ENCODE data around the gene NT5C1A. TPM values are rescaled to one million over a fixed set of nuclear protein-coding genes. Genes with fewer than 3 reads are reported as not detected.

NT5C1A gene
- total and polyA plus RNA-seq, 2 experiments from 2014 or later = not detected

GRCh38 chr1:39615086-39615673, 56.7 kb downstream of the NT5C1A start:
- H3K4me2 ChIP-seq (ENCODE audit: unreplicated experiment) = no peak overlapping the region
- H3K9me3 ChIP-seq (ENCODE audit: low read depth) = no peaks in the 10 kb centered on the region
- H3K4me1 ChIP-seq (ENCODE audit: insufficient read depth) = no peaks in the 10 kb centered on the region
- WGBS, 2 experiments (ENCODE audit: low coverage in 1 of 2, low lambda C conversion rate in 2 of 2, missing lambda C conversion rate in 2 of 2) = 65 to 67% methylated on average over 8 of the region's 8 CpGs
- H3K4me3 ChIP-seq = no peak overlapping the region
- in situ Hi-C loops (cut with MboI) = loop anchor here (5.0 kb wide), 1 partner anchor 37 kb away; no protein-coding TSS in a partner anchor
- TF ChIP-seq EZH2 (IDR thresholded peaks at IDR 0.05; ENCODE audit: insufficient read depth, poor library complexity, severe bottlenecking) (no peak), EZH2phosphoT487 (IDR thresholded peaks at IDR 0.05; ENCODE audit: insufficient read depth, low read depth) (no peak)
- DNase-seq = no peak
- no peaks in the 10 kb centered on the region for H4K20me1 ChIP-seq (ENCODE audit: insufficient read depth)
- no peaks in the 10 kb centered on the region for H3K79me2 ChIP-seq (ENCODE audit: insufficient read depth)
- H3K36me3 ChIP-seq (ENCODE audit: low read depth) = no peaks in the 10 kb centered on the region
- no peak overlapping the region for H2AFZ ChIP-seq
- H3F3A ChIP-seq (ENCODE audit: insufficient read depth) = no peaks in the 10 kb centered on the region
- no peaks in the 10 kb centered on the region for H3K9me2 ChIP-seq (ENCODE audit: insufficient read depth)
- no peak overlapping the region for H3K9ac ChIP-seq
- no peak overlapping the region for H3K27ac ChIP-seq
- no peaks in the 10 kb centered on the region; the same call in 1 of the 2 replicates for H3K27me3 ChIP-seq (replicated peaks; ENCODE audit: insufficient read depth)

DNA sequence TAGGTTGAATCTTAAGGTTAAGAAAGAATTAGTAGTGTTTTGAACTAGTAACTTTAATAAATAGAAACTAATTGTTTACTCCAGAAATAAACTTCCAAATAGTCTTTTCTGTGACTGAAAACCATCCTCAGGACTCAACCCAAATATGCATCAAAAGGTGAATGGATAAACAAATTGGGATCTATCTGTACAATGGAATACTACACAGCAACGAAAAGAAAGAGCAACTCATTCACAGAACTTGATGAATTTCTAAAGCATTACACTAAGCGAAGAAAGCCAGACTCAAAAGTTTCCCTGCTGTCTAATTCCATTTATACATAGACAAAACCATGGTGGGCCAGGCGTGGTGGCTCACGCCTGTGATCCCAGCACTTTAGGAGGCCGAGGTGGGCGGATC, 57.4 kb downstream of the NT5C1A start:
- 68 to 80% methylated on average over 6 of the region's 6 CpGs for WGBS, 2 experiments (ENCODE audit: low coverage in 1 of 2, low lambda C conversion rate in 2 of 2, missing lambda C conversion rate in 2 of 2)
- in situ Hi-C loops (cut with MboI) = no loop called here
- no peak overlapping the region for H3K4me2 ChIP-seq (ENCODE audit: unreplicated experiment)

GRCh38 chr1:39613250-39613649, 58.7 kb downstream of the NT5C1A start:
- in situ Hi-C loops (cut with MboI) = no loop called here
- Histone ChIP-seq H3K9me3 (ENCODE audit: low read depth) (no peaks in the 10 kb centered on the region), H3K36me3 (ENCODE audit: low read depth) (no peaks in the 10 kb centered on the region), H3K4me1 (ENCODE audit: insufficient read depth) (no peaks in the 10 kb centered on the region), H3K27ac (no peak overlapping the region), H3K9ac (no peak overlapping the region), H3K79me2 (ENCODE audit: insufficient read depth) (no peaks in the 10 kb centered on the region), H2AFZ (no peak overlapping the region), H3K4me2 (ENCODE audit: unreplicated experiment) (no peak overlapping the region), H3K27me3 (replicated peaks; ENCODE audit: insufficient read depth) (no peaks in the 10 kb centered on the region), H3F3A (ENCODE audit: insufficient read depth) (no peaks in the 10 kb centered on the region), H4K20me1 (ENCODE audit: insufficient read depth) (no peaks in the 10 kb centered on the region), H3K4me3 (no peak overlapping the region), H3K9me2 (ENCODE audit: insufficient read depth) (no peaks in the 10 kb centered on the region)
- 95 to 96% methylated on average over 6 of the region's 6 CpGs for WGBS, 2 experiments (ENCODE audit: low coverage in 1 of 2, low lambda C conversion rate in 2 of 2, missing lambda C conversion rate in 2 of 2)
- TF ChIP-seq EZH2phosphoT487 (IDR thresholded peaks at IDR 0.05; ENCODE audit: insufficient read depth, low read depth) = no peak
- no peak for TF ChIP-seq EZH2 (IDR thresholded peaks at IDR 0.05; ENCODE audit: insufficient read depth, poor library complexity, severe bottlenecking)
- DNase-seq = peak; percentile 15

More for the DNA sequence above, 57.4 kb downstream of the NT5C1A start:
- H3K9ac ChIP-seq = no peak overlapping the region
- H3K27ac ChIP-seq = no peak overlapping the region
- TF ChIP-seq EZH2 (IDR thresholded peaks at IDR 0.05; ENCODE audit: insufficient read depth, poor library complexity, severe bottlenecking) (no peak), EZH2phosphoT487 (IDR thresholded peaks at IDR 0.05; ENCODE audit: insufficient read depth, low read depth) (no peak)
- H3K36me3 ChIP-seq (ENCODE audit: low read depth) = no peaks in the 10 kb centered on the region
- no peaks in the 10 kb centered on the region for H4K20me1 ChIP-seq (ENCODE audit: insufficient read depth)
- no peaks in the 10 kb centered on the region for H3K9me2 ChIP-seq (ENCODE audit: insufficient read depth)
- H3F3A ChIP-seq (ENCODE audit: insufficient read depth) = no peaks in the 10 kb centered on the region
- no peaks in the 10 kb centered on the region for H3K9me3 ChIP-seq (ENCODE audit: low read depth)
- H3K4me3 ChIP-seq = no peak overlapping the region
- no peaks in the 10 kb centered on the region for H3K4me1 ChIP-seq (ENCODE audit: insufficient read depth)
- no peaks in the 10 kb centered on the region for H3K79me2 ChIP-seq (ENCODE audit: insufficient read depth)
- no peak overlapping the region for H2AFZ ChIP-seq
- DNase-seq = no peak
- no peaks in the 10 kb centered on the region; the same call in 1 of the 2 replicates for H3K27me3 ChIP-seq (replicated peaks; ENCODE audit: insufficient read depth)

DNA sequence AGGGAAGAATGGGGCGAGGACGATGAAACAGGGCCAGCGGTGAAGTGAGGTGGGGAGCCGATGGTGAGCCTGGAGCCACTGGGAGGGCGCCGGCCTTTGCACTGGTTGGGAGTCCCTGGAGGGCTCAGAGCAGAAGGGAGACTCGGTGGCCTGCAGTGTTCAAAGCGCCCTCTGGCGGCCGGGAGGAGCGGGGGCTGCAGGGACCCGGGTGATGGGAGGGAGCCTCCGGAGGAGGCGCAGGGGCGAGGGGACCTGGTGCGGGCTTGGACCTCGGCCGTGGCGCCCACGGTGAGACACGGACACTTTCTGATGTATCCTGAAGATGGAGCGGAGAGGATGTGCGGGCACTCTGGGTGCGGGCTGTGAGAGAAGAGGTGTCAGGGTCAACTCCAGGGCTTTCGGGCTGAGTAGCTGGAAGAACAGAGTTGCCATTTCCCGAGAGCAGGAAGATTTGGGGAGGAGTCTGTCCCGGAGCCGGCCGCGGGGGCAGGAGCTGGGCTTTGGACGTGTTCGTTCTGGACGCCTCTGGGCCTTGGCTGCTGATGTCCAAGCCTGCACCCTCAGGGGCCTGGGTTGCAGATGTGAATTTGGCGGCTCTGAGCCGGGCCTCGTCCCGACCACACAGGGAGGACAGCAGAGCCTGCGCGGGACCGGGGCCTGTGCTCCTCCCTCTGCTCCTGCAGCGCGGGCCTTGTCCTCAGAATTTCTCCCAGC, 62.1 kb downstream of the NT5C1A start:
- peak; percentile 53 for DNase-seq
- Histone ChIP-seq H4K20me1 (ENCODE audit: insufficient read depth) (no peaks in the 10 kb centered on the region), H3K4me3 (peak overlapping the region; percentile 29; the same call in 1 of the 2 replicates), H3K9ac (no peak overlapping the region), H2AFZ (peak overlapping the region; percentile 74), H3K9me3 (ENCODE audit: low read depth) (no peaks in the 10 kb centered on the region), H3K36me3 (ENCODE audit: low read depth) (no peaks in the 10 kb centered on the region), H3K27ac (no peak overlapping the region), H3K9me2 (ENCODE audit: insufficient read depth) (no peaks in the 10 kb centered on the region), H3F3A (ENCODE audit: insufficient read depth) (peaks cover 13% of the 10 kb centered on the region), H3K27me3 (replicated peaks; ENCODE audit: insufficient read depth) (no peaks in the 10 kb centered on the region), H3K4me1 (ENCODE audit: insufficient read depth) (peaks cover 5% of the 10 kb centered on the region; the same call in 1 of the 2 replicates), H3K4me2 (ENCODE audit: unreplicated experiment) (peak overlapping the region; percentile 32), H3K79me2 (ENCODE audit: insufficient read depth) (no peaks in the 10 kb centered on the region)
- in situ Hi-C loops (cut with MboI) = no loop called here
- no peak for TF ChIP-seq EZH2phosphoT487 (IDR thresholded peaks at IDR 0.05; ENCODE audit: insufficient read depth, low read depth)
- TF ChIP-seq EZH2 (IDR thresholded peaks at IDR 0.05; ENCODE audit: insufficient read depth, poor library complexity, severe bottlenecking) = no peak
- 10 to 11% methylated on average over 34 to 42 of the region's 42 CpGs for WGBS, 2 experiments (ENCODE audit: low coverage in 1 of 2, low lambda C conversion rate in 2 of 2, missing lambda C conversion rate in 2 of 2)

Other genes with a start within 250 kb of the NT5C1A start
- gene BMP8A, start 180.5 kb downstream of the NT5C1A start, total RNA-seq (2014; rRNA removed; shearing (Covaris generic)) = not detected in 2 replicates
- gene BMP8A, start 180.5 kb downstream of the NT5C1A start, polyA plus RNA-seq (2016; fragmentation: Nextera tagmentation; extraction: Ambion mirVana) = not detected in 2 replicates
- gene PABPC4, start 95.3 kb downstream of the NT5C1A start, total RNA-seq (2014; rRNA removed; shearing (Covaris generic)) = 102 and 117 TPM in 2 replicates
- 92.9 and 94.8 TPM in 2 replicates for gene PABPC4, start 95.3 kb downstream of the NT5C1A start, polyA plus RNA-seq (2016; fragmentation: Nextera tagmentation; extraction: Ambion mirVana)
- gene HEYL, start 32.5 kb downstream of the NT5C1A start, total RNA-seq (2014; rRNA removed; shearing (Covaris generic)) = not detected in 2 replicates
- gene HEYL, start 32.5 kb downstream of the NT5C1A start, polyA plus RNA-seq (2016; fragmentation: Nextera tagmentation; extraction: Ambion mirVana) = not detected in 2 replicates
- not detected in 2 replicates for gene HPCAL4, start 19.3 kb upstream of the NT5C1A start, total RNA-seq (2014; rRNA removed; shearing (Covaris generic))
- gene HPCAL4, start 19.3 kb upstream of the NT5C1A start, polyA plus RNA-seq (2016; fragmentation: Nextera tagmentation; extraction: Ambion mirVana) = not detected in 2 replicates
- gene PPIE, start 66.8 kb upstream of the NT5C1A start, total RNA-seq (2014; rRNA removed; shearing (Covaris generic)) = 19.9 and 35.3 TPM in 2 replicates
- gene PPIE, start 66.8 kb upstream of the NT5C1A start, polyA plus RNA-seq (2016; fragmentation: Nextera tagmentation; extraction: Ambion mirVana) = 63.4 and 68.0 TPM in 2 replicates
- 0.89 and 3.5 TPM in 2 replicates for gene OXCT2, start 99.2 kb upstream of the NT5C1A start, total RNA-seq (2014; rRNA removed; shearing (Covaris generic))
- 0.37 and 0.69 TPM in 2 replicates for gene OXCT2, start 99.2 kb upstream of the NT5C1A start, polyA plus RNA-seq (2016; fragmentation: Nextera tagmentation; extraction: Ambion mirVana)
- gene BMP8B, start 116.8 kb upstream of the NT5C1A start, total RNA-seq (2014; rRNA removed; shearing (Covaris generic)) = not detected in 2 replicates
- not detected in 2 replicates for gene BMP8B, start 116.8 kb upstream of the NT5C1A start, polyA plus RNA-seq (2016; fragmentation: Nextera tagmentation; extraction: Ambion mirVana)
- gene TRIT1, start 211.4 kb upstream of the NT5C1A start, total RNA-seq (2014; rRNA removed; shearing (Covaris generic)) = 17.1 and 25.8 TPM in 2 replicates
- 16.2 and 16.9 TPM in 2 replicates for gene TRIT1, start 211.4 kb upstream of the NT5C1A start, polyA plus RNA-seq (2016; fragmentation: Nextera tagmentation; extraction: Ambion mirVana)
- 0.32 TPM in 1 of 2 replicates, not detected in the other for gene MYCL, start 229.8 kb upstream of the NT5C1A start, total RNA-seq (2014; rRNA removed; shearing (Covaris generic))
- gene MYCL, start 229.8 kb upstream of the NT5C1A start, polyA plus RNA-seq (2016; fragmentation: Nextera tagmentation; extraction: Ambion mirVana) = 0.34 TPM in 1 of 2 replicates, not detected in the other

All from GM23248 (cell line).